Activated naive CD4-positive, alpha-beta T cell treated with anti-CD3 and anti-CD28 coated beads, Interleukin-2, amount 50 U/mL, for 24 hours (primary cell): ENCODE measurements around the gene GCLC.

Source experiments
- H3K27ac Mint-ChIP-seq: one replicate; pipeline ENCODE4 v1.8.0; 2021; ENCODE audit warnings: mild to moderate bottlenecking, mixed read lengths
- H3K27me3 Mint-ChIP-seq: one replicate; pipeline ENCODE4 v1.8.0; 2021; ENCODE audit warnings: mixed read lengths
- H3K36me3 Mint-ChIP-seq: one replicate; pipeline ENCODE4 v1.8.0; 2021; ENCODE audit warnings: mixed read lengths
- H3K4me1 Mint-ChIP-seq: one replicate; pipeline ENCODE4 v1.8.0; 2021; ENCODE audit warnings: mixed read lengths
- H3K4me3 Mint-ChIP-seq: one replicate; pipeline ENCODE4 v1.8.0; 2021; ENCODE audit warnings: mild to moderate bottlenecking, mixed read lengths
- H3K9me3 Mint-ChIP-seq: one replicate; pipeline ENCODE4 v1.8.0; 2021; ENCODE audit warnings: mixed read lengths

The GCLC gene

DNA sequence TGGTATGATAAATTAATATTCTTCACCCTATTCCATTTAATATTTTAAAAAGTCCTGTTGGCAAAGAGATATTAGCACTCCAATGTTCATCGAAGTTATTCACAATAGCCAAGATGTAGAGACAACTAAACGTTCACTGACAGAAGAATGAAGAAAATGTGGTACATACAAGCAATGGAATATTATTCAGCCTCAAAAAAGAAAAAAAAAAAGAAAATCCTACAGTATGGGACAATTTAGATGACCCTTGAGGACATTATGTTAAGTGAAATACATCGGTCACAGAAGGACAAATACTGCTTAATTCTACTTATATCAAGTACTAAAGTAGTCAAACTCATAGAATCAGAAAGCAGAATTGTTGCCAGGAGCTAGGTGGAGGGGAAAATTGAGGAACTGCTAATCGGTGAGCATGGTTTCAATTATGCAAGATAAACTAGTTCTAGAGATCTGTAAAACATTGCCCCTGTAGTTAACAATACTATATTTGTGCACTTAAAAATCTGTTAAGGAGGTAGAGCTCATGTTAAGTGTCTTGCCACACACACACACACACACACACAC is 4.7 kb downstream of the GCLC start:
- Mint-ChIP-seq H3K27me3 (no peaks in the 10 kb centered on the region), H3K4me3 (no peak overlapping the region), H3K9me3 (no peaks in the 10 kb centered on the region), H3K27ac (no peak overlapping the region), H3K4me1 (peaks cover 65% of the 10 kb centered on the region), H3K36me3 (peaks cover 7% of the 10 kb centered on the region)

DNA sequence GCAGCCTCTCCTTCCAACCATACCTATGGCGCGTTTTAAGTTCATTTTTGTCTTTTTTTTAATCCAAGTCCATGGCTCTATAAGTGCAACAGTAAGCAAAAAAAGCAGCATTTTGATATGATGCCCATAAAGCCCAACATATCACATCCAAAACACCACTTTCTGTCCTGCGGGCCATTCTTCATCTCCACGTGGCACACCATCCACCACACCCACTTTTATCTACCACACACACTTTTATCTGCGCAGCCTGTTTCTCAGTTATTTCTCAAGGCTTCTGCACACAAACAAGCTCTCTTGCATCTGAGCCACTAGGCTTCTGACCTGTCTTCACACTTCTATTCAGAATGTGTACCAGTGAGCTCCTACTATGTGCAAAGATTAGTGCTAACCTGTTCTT is 5.3 kb downstream of the GCLC start:
- H3K9me3 Mint-ChIP-seq = no peaks in the 10 kb centered on the region
- no peak overlapping the region for H3K27ac Mint-ChIP-seq
- H3K27me3 Mint-ChIP-seq = no peaks in the 10 kb centered on the region
- peaks cover 61% of the 10 kb centered on the region for H3K4me1 Mint-ChIP-seq
- no peak overlapping the region for H3K4me3 Mint-ChIP-seq
- peaks cover 7% of the 10 kb centered on the region for H3K36me3 Mint-ChIP-seq

DNA sequence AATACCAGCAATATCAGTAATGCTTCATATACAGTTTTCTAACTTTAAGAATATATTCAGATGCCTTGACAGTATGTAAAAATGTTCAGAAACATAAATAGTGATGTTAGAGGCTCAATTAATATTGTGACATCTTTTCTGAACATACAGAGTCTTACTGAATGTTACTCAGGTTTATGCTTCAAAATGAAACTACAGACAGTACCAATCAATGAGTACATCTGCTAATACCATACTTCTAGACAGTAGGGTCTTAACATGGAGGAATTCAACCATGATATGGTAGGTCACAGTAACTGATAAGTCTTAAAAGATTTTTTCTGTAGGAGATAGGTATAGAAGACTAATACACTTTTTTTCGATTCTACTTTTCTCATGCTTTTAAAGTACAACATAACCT is 8.3 kb downstream of the GCLC start:
- Mint-ChIP-seq H3K4me1 (peaks cover 65% of the 10 kb centered on the region), H3K36me3 (peaks cover 11% of the 10 kb centered on the region), H3K27me3 (no peaks in the 10 kb centered on the region), H3K4me3 (no peak overlapping the region), H3K27ac (no peak overlapping the region), H3K9me3 (no peaks in the 10 kb centered on the region)

DNA sequence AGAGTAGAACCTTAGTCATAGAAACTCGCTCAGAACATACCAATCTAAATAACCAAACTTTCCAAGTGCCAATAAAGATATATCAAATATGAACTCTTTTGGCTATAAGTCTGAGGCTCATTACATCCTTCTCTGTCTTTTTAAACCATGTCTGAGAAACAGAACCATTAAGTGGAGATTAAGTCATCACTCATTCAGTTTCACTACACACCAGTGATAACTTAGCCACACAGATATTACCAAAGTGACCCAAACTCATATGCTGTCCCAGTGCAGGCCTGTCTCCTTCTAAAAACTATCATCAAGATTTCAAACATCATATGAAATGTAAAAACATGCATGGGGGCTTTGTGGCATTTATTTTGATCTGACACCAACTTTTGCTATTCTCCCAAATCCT is 12.0 kb downstream of the GCLC start:
- H3K4me1 Mint-ChIP-seq = peaks cover 53% of the 10 kb centered on the region
- H3K9me3 Mint-ChIP-seq = no peaks in the 10 kb centered on the region
- H3K27ac Mint-ChIP-seq = peak overlapping the region; percentile 62
- H3K4me3 Mint-ChIP-seq = no peak overlapping the region
- H3K27me3 Mint-ChIP-seq = no peaks in the 10 kb centered on the region
- H3K36me3 Mint-ChIP-seq = peaks cover 8% of the 10 kb centered on the region

DNA sequence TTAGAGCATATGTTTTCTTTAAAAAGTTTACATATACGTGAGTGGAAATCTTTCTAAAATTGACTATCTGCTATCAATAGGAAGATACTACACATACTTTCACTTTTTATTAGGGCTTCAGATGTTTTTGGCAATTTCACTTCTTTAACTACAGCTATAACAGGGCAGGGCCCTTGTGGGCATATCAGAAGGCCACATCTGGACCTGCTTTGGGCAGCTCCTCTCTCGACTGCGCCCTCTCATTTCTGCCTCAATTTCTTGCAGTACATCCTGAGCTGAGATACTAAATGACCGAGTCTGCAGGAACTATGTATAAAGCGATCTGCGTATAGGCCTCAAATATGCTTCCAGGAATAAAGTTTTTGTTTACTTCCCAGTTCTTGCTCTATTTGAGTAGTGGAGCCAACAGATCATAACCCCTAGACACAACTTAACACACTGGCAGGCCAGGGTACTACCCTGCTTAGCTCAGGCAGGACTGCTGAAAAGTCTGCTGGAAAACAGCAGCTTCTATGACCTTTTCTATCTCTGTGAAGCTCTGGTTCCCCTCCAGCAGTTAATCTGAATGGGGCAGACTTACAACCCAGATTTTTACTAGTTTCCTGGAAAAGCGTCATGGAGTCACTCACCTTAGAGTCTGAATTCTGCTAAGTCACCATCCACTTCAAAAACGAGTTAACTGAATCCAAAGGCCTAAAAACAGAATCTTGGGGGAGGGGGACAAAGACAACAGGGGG is 12.7 kb downstream of the GCLC start:
- Mint-ChIP-seq H3K9me3 (no peaks in the 10 kb centered on the region), H3K4me1 (peaks cover 59% of the 10 kb centered on the region), H3K27ac (peak overlapping the region; percentile 12), H3K36me3 (peaks cover 8% of the 10 kb centered on the region), H3K27me3 (no peaks in the 10 kb centered on the region), H3K4me3 (no peak overlapping the region)

- H3K27me3 Mint-ChIP-seq = no peaks in the 10 kb centered on the region
- peaks cover 8% of the 10 kb centered on the region for H3K36me3 Mint-ChIP-seq
- H3K9me3 Mint-ChIP-seq = no peaks in the 10 kb centered on the region
- no peak overlapping the region for H3K27ac Mint-ChIP-seq
- H3K4me3 Mint-ChIP-seq = no peak overlapping the region
- H3K4me1 Mint-ChIP-seq = peaks cover 52% of the 10 kb centered on the region
Measured at GRCh38 chr6:53530780-53531386, 14.0 kb downstream of the GCLC start.

DNA sequence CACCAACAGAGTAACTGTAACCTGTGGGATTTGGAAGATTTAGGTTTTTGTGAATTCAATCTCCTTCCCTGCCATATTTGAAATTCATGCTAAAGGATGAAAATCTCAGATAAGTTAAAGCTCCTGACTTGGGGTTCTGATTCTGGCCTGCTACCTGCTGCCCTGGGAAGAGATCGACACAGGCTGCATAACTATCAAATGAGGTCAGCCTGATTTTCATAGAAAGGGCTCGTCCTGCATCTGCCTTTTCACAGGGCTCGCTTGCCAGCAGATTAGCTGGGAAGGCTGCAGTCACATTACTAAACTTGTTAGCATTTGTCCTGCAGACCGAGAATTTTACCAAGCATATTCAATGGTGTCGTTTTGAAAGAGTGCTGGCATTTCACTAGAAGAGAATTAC is 14.6 kb downstream of the GCLC start:
- H3K4me1 Mint-ChIP-seq = peaks cover 53% of the 10 kb centered on the region
- peaks cover 8% of the 10 kb centered on the region for H3K36me3 Mint-ChIP-seq
- no peaks in the 10 kb centered on the region for H3K9me3 Mint-ChIP-seq
- H3K27ac Mint-ChIP-seq = no peak overlapping the region
- no peaks in the 10 kb centered on the region for H3K27me3 Mint-ChIP-seq
- no peak overlapping the region for H3K4me3 Mint-ChIP-seq

DNA sequence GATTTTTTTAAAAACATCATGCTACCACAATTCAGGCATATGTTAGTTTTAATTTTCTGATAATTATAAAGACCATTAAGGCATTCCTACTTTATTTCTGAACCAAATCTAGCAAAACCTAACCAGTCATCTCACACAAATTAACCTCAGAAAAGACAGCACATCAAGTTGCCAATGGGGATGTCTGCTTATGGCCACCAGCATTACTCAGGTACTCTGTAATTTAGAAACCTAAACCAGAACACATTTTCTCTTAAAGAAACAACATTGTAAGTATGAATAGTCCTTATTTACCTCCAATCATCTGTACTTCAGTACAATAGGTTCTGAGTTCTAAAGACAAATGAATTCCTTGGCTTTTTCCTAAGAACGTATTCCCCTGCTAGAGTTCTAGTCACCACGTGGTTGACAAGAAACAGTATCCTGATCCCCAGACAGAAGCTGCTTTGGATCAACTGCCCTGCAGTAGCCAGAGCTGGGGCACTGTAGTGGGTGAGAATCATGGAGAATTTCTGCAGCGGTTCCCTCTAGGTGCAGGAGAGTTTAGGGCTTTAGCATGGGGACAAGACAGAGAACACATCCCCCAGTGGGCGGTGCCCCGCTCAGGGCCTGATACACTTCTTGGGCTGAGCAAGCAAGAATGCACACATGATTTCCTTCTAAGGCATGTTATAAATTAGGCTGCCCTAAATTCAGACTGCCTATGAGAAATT is 15.4 kb downstream of the GCLC start:
- H3K27me3 Mint-ChIP-seq = no peaks in the 10 kb centered on the region
- H3K4me3 Mint-ChIP-seq = no peak overlapping the region
- no peaks in the 10 kb centered on the region for H3K9me3 Mint-ChIP-seq
- H3K27ac Mint-ChIP-seq = no peak overlapping the region
- peaks cover 6% of the 10 kb centered on the region for H3K36me3 Mint-ChIP-seq
- peaks cover 56% of the 10 kb centered on the region for H3K4me1 Mint-ChIP-seq

DNA sequence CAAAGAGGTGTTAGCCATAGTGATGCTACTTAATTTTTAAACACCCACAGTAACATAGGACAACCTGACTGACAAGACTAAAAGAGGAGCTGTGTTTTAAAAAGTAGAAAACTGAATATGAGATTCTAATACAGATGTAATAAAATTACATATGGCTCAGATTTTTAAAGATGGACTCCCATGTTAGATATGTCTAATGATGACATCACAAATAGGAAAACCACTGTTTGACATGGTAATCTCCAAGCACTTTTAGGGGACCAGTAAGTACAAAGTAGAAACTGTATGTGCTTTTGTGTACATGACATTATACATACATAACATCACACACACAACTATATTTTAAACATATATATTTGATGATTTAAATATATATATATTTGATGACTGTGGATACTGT is 16.8 kb downstream of the GCLC start:
- no peak overlapping the region for H3K4me3 Mint-ChIP-seq
- H3K27ac Mint-ChIP-seq = no peak overlapping the region
- H3K36me3 Mint-ChIP-seq = peaks cover 3% of the 10 kb centered on the region
- H3K9me3 Mint-ChIP-seq = no peaks in the 10 kb centered on the region
- H3K4me1 Mint-ChIP-seq = peaks cover 47% of the 10 kb centered on the region
- no peaks in the 10 kb centered on the region for H3K27me3 Mint-ChIP-seq

- peaks cover 39% of the 10 kb centered on the region for H3K4me1 Mint-ChIP-seq
- H3K27me3 Mint-ChIP-seq = no peaks in the 10 kb centered on the region
- no peak overlapping the region for H3K4me3 Mint-ChIP-seq
- no peak overlapping the region for H3K27ac Mint-ChIP-seq
- peaks cover 1% of the 10 kb centered on the region for H3K36me3 Mint-ChIP-seq
- H3K9me3 Mint-ChIP-seq = no peaks in the 10 kb centered on the region
Measured at GRCh38 chr6:53527249-53527765, 17.6 kb downstream of the GCLC start.

DNA sequence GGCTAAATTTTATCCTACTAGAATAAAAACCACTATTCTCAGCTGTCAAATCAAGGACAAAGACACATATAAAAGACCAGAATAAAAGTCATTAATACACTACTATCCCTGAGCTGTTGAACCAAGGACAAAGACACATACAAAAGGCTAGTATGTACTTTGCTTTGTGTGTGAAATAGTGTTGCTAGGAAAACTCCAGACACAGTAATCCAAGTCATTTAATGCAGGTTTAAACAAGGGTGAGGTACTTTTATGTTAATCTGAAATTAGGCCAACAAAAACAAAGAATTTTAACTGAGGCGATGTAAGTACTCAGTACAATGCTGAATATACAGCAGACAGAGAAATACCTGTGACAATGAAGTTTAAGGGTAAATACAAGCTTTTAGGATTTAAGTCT is 18.9 kb downstream of the GCLC start:
- no peaks in the 10 kb centered on the region for H3K27me3 Mint-ChIP-seq
- no peaks in the 10 kb centered on the region for H3K9me3 Mint-ChIP-seq
- no peak overlapping the region for H3K27ac Mint-ChIP-seq
- peaks cover 1% of the 10 kb centered on the region for H3K36me3 Mint-ChIP-seq
- H3K4me3 Mint-ChIP-seq = no peak overlapping the region
- peaks cover 26% of the 10 kb centered on the region for H3K4me1 Mint-ChIP-seq

- no peak overlapping the region for H3K4me3 Mint-ChIP-seq
- H3K4me1 Mint-ChIP-seq = peaks cover 19% of the 10 kb centered on the region
- peaks cover 4% of the 10 kb centered on the region for H3K36me3 Mint-ChIP-seq
- no peak overlapping the region for H3K27ac Mint-ChIP-seq
- H3K27me3 Mint-ChIP-seq = no peaks in the 10 kb centered on the region
- H3K9me3 Mint-ChIP-seq = no peaks in the 10 kb centered on the region
Measured at GRCh38 chr6:53524455-53524815, 20.5 kb downstream of the GCLC start.

- peaks cover 19% of the 10 kb centered on the region for H3K4me1 Mint-ChIP-seq
- no peak overlapping the region for H3K27ac Mint-ChIP-seq
- no peaks in the 10 kb centered on the region for H3K27me3 Mint-ChIP-seq
- no peak overlapping the region for H3K4me3 Mint-ChIP-seq
- H3K9me3 Mint-ChIP-seq = no peaks in the 10 kb centered on the region
- H3K36me3 Mint-ChIP-seq = peaks cover 4% of the 10 kb centered on the region
Measured at GRCh38 chr6:53523511-53524454, 21.1 kb downstream of the GCLC start.

- Mint-ChIP-seq H3K36me3 (peaks cover 10% of the 10 kb centered on the region), H3K4me1 (peaks cover 5% of the 10 kb centered on the region), H3K27ac (no peak overlapping the region), H3K4me3 (no peak overlapping the region), H3K9me3 (no peaks in the 10 kb centered on the region), H3K27me3 (no peaks in the 10 kb centered on the region)
Measured at GRCh38 chr6:53520320-53520928, 24.5 kb downstream of the GCLC start.

- H3K4me1 Mint-ChIP-seq = no peaks in the 10 kb centered on the region
- no peaks in the 10 kb centered on the region for H3K9me3 Mint-ChIP-seq
- no peak overlapping the region for H3K27ac Mint-ChIP-seq
- peaks cover 14% of the 10 kb centered on the region for H3K36me3 Mint-ChIP-seq
- H3K27me3 Mint-ChIP-seq = no peaks in the 10 kb centered on the region
- H3K4me3 Mint-ChIP-seq = no peak overlapping the region
Measured at GRCh38 chr6:53518862-53519261, 26.0 kb downstream of the GCLC start.
